OCI-LY3 (cell line): ENCODE measurements around the gene LDLRAD4.

Experiments used
- H2AFZ ChIP-seq: fragments of 200-600, 300-600 bp; shearing (Covaris generic); 2 replicates; pipeline ENCODE4 v1.6.0; 2014; ENCODE audit warnings: antibody characterized with exemption, low read depth, low read length
- H3K27ac ChIP-seq: fragments of 200-600, 300-600 bp; sonication (generic); 2 replicates; pipeline ENCODE4 v1.5.1; 2014; ENCODE audit warnings: mild to moderate bottlenecking, low read length, moderate library complexity, mixed read lengths
- H3K27me3 ChIP-seq: fragments of 200-600, 300-600 bp; sonication (generic); 2 replicates; pipeline ENCODE4 v1.6.1; 2014; ENCODE audit warnings: low read depth, low read length, mixed read lengths
- H3K36me3 ChIP-seq: fragments of 200-600, 300-600 bp; sonication (generic); replicated peaks from 2 replicates; pipeline ENCODE3; 2014; ENCODE audit warnings: low read depth, low read length, mixed read lengths
- H3K4me1 ChIP-seq: fragments of 300-600, 200-600 bp; sonication (generic); 2 replicates; pipeline ENCODE4 v1.6.1; 2014; ENCODE audit warnings: low read length, mixed read lengths
- H3K4me2 ChIP-seq: fragments of 200-600, 300-600 bp; sonication (generic); 2 replicates; pipeline ENCODE4 v1.6.1; 2014; ENCODE audit warnings: low read length, mixed read lengths
- H3K4me3 ChIP-seq: fragments of 300-600, 200-600 bp; sonication (generic); 2 replicates; pipeline ENCODE4 v1.5.1; 2014; ENCODE audit warnings: antibody characterized with exemption, mild to moderate bottlenecking, low read length, moderate library complexity
- H3K79me2 ChIP-seq: fragments of 300-600, 200-600 bp; shearing (Covaris generic); 2 replicates; pipeline ENCODE4 v1.6.1; 2014; ENCODE audit warnings: mild to moderate bottlenecking, low read length, mixed read lengths
- H3K9ac ChIP-seq: fragments of 300-600, 200-600 bp; shearing (Covaris generic); 2 replicates; pipeline ENCODE4 v1.6.0; 2014; ENCODE audit warnings: mild to moderate bottlenecking, low read length, moderate library complexity
- H3K9me3 ChIP-seq: fragments of 200-600, 300-600 bp; shearing (Covaris generic); 2 replicates; pipeline ENCODE4 v1.6.1; 2014; ENCODE audit warnings: low read length, mixed read lengths; ENCODE audit not compliant: insufficient read depth
- H4K20me1 ChIP-seq: fragments of 200-600, 300-600 bp; sonication (generic); 2 replicates; pipeline ENCODE4 v1.6.1; 2016; ENCODE audit warnings: low read length, mixed read lengths; ENCODE audit not compliant: insufficient read depth
- CTCF ChIP-seq: fragments of 200-600, 300-600 bp; sonication (generic); IDR thresholded peaks from 2 replicates; pipeline ENCODE4 v1.5.1; 2014; ENCODE audit warnings: antibody characterized with exemption, low read length, low read depth
- EZH2phosphoT487 ChIP-seq: fragments of 200-600 bp; shearing (Covaris generic); IDR thresholded peaks from 2 replicates; pipeline ENCODE4 v1.6.1; 2018; ENCODE audit warnings: antibody characterized with exemption, mixed run types, low read depth

The LDLRAD4 gene

GRCh38 chr18:13453714-13454113, 235.2 kb downstream of the LDLRAD4 start:
- H2AFZ ChIP-seq, result no peak overlapping the region
- no peak overlapping the region for H3K4me3 ChIP-seq
- H3K9me3 ChIP-seq, result no peaks in the 10 kb centered on the region
- H3K36me3 ChIP-seq, result no peaks in the 10 kb centered on the region
- H3K4me2 ChIP-seq, result no peak overlapping the region
- TF ChIP-seq EZH2phosphoT487 (no peak), CTCF (no peak)
- H3K4me1 ChIP-seq, result peaks cover 9% of the 10 kb centered on the region
- H3K27ac ChIP-seq, result no peak overlapping the region
- no peak overlapping the region for H3K9ac ChIP-seq
- peaks cover 28% of the 10 kb centered on the region for H3K27me3 ChIP-seq
- H4K20me1 ChIP-seq, result no peaks in the 10 kb centered on the region
- no peaks in the 10 kb centered on the region for H3K79me2 ChIP-seq

- H3K36me3 ChIP-seq, result no peaks in the 10 kb centered on the region
- no peak overlapping the region for H3K4me3 ChIP-seq
- no peaks in the 10 kb centered on the region for H4K20me1 ChIP-seq
- H3K79me2 ChIP-seq, result no peaks in the 10 kb centered on the region
- H3K9me3 ChIP-seq, result no peaks in the 10 kb centered on the region
- H3K27me3 ChIP-seq, result peaks cover 20% of the 10 kb centered on the region; the same call in 1 of the 2 replicates
- H2AFZ ChIP-seq, result no peak overlapping the region
- H3K4me1 ChIP-seq, result peaks cover 9% of the 10 kb centered on the region
- no peak overlapping the region for H3K4me2 ChIP-seq
- TF ChIP-seq EZH2phosphoT487 (no peak), CTCF (no peak)
- no peak overlapping the region for H3K27ac ChIP-seq
- no peak overlapping the region for H3K9ac ChIP-seq
These were observed 236.0 kb downstream of the LDLRAD4 start for GRCh38 chr18:13454363-13455150.

GRCh38 chr18:13455471-13455870, 236.9 kb downstream of the LDLRAD4 start:
- no peak overlapping the region for H3K9ac ChIP-seq

More at GRCh38 chr18:13455471-13455870, 236.9 kb downstream of the LDLRAD4 start:
- H3K4me3 ChIP-seq, result no peak overlapping the region
- TF ChIP-seq CTCF (no peak), EZH2phosphoT487 (no peak)
- no peaks in the 10 kb centered on the region for H3K79me2 ChIP-seq
- no peaks in the 10 kb centered on the region for H3K36me3 ChIP-seq
- no peak overlapping the region for H3K27ac ChIP-seq
- no peaks in the 10 kb centered on the region for H4K20me1 ChIP-seq
- no peaks in the 10 kb centered on the region for H3K9me3 ChIP-seq
- H3K4me1 ChIP-seq, result peaks cover 9% of the 10 kb centered on the region
- H2AFZ ChIP-seq, result no peak overlapping the region
- H3K27me3 ChIP-seq, result peaks cover 20% of the 10 kb centered on the region; the same call in 1 of the 2 replicates
- no peak overlapping the region for H3K4me2 ChIP-seq
